ENCODE results near the gene RUVBL2.
"Not testable (repeated sequence)": the region's sequence is repeated elsewhere in the genome, so short reads cannot be mapped to it uniquely, and the experiment has no call there.

DNA sequence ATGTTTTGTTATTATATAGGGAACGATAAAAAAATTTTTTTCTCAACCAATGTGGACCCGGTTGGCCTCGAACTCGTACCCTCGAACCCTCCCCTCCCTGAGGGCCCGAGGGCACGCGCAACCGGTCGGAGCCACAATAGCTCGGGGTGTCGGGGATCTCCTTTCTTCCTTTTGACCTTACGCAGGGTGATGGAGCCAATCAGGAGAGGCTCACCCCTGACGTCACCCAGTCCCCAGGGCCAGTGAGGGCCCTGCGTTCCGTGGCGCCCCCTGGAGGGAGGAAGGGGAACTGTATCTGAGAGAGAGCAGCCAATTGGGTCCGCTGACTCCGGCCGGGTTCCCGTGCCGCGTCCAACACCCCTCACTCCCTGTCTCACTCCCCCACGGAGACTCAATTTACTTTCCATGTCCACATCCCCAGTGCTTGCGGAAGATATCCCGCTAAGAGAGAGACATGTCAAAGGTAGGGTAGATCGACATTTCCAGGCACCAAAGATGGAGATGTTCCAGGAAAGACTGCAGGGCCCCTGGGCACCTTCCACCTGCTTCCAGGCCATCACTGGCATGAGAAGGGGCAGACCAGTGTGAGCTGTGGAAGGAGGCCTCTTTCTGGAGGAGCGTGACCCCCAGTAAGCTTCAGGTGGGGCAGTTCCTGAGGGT lies 38.1 kb downstream of the RUVBL2 start, which contains the start of gene CGB2:
- not testable (repeated sequence) for TF ChIP-seq EP300 (IDR thresholded peaks at IDR 0.05; ENCODE audit: borderline replicate concordance); TAF1 (IDR thresholded peaks at IDR 0.05; ENCODE audit: low read depth); YY1 (IDR thresholded peaks at IDR 0.05; ENCODE audit: low read depth); EGR1 (IDR thresholded peaks at IDR 0.05); FOXM1 (IDR thresholded peaks at IDR 0.05; ENCODE audit: borderline replicate concordance, low read depth); CEBPB (IDR thresholded peaks at IDR 0.05); TCF12 (IDR thresholded peaks at IDR 0.05; ENCODE audit: low read depth); NFIC (IDR thresholded peaks at IDR 0.05)
- TF ChIP-seq MAX (IDR thresholded peaks at IDR 0.05) (peak; percentile 65), RAD21 (IDR thresholded peaks at IDR 0.05; ENCODE audit: low read depth) (peak; percentile 33), CREB1 (IDR thresholded peaks at IDR 0.05; ENCODE audit: low read depth) (peak; percentile 44; the same call in 1 of the 2 replicates), TEAD4 (IDR thresholded peaks at IDR 0.05) (peak; percentile 65)
- TF ChIP-seq, protein P1, sequence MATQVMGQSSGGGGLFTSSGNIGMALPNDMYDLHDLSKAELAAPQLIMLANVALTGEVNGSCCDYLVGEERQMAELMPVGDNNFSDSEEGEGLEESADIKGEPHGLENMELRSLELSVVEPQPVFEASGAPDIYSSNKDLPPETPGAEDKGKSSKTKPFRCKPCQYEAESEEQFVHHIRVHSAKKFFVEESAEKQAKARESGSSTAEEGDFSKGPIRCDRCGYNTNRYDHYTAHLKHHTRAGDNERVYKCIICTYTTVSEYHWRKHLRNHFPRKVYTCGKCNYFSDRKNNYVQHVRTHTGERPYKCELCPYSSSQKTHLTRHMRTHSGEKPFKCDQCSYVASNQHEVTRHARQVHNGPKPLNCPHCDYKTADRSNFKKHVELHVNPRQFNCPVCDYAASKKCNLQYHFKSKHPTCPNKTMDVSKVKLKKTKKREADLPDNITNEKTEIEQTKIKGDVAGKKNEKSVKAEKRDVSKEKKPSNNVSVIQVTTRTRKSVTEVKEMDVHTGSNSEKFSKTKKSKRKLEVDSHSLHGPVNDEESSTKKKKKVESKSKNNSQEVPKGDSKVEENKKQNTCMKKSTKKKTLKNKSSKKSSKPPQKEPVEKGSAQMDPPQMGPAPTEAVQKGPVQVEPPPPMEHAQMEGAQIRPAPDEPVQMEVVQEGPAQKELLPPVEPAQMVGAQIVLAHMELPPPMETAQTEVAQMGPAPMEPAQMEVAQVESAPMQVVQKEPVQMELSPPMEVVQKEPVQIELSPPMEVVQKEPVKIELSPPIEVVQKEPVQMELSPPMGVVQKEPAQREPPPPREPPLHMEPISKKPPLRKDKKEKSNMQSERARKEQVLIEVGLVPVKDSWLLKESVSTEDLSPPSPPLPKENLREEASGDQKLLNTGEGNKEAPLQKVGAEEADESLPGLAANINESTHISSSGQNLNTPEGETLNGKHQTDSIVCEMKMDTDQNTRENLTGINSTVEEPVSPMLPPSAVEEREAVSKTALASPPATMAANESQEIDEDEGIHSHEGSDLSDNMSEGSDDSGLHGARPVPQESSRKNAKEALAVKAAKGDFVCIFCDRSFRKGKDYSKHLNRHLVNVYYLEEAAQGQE (IDR thresholded peaks at IDR 0.05; ENCODE audit: low read depth) = not testable (repeated sequence)
- TF ChIP-seq, protein P2, sequence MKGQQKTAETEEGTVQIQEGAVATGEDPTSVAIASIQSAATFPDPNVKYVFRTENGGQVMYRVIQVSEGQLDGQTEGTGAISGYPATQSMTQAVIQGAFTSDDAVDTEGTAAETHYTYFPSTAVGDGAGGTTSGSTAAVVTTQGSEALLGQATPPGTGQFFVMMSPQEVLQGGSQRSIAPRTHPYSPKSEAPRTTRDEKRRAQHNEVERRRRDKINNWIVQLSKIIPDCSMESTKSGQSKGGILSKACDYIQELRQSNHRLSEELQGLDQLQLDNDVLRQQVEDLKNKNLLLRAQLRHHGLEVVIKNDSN (IDR thresholded peaks at IDR 0.05) = not testable (repeated sequence)

Data from Ishikawa (cell line).